Measurements from ENCODE around the gene ACSL6.

The ACSL6 gene

GRCh38 chr5:131974956-131975726 is 36.3 kb downstream of the ACSL6 start:
- no peak for DNase-seq

DNA sequence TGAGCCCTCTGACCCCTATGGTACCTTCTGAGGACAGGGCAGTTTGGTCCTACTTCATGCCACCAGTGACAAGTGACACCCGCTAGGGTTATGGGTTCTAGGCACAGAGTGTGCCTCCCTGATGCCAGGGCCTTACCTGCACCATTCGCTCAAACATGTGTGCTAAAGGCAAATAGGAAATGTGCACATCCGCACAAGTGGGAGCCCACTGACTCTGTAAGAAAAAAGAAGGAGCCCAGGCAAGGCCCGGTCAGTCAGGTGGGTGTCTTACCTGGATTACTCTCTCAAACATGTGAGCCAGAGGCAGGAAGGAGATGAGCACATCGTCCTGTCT is 36.9 kb downstream of the ACSL6 start:
- DNase-seq = no peak

- no peak for DNase-seq
Measured at GRCh38 chr5:131974016-131974415, 37.4 kb downstream of the ACSL6 start.

GRCh38 chr5:131973089-131973712 is 38.3 kb downstream of the ACSL6 start:
- no peak for DNase-seq

DNA sequence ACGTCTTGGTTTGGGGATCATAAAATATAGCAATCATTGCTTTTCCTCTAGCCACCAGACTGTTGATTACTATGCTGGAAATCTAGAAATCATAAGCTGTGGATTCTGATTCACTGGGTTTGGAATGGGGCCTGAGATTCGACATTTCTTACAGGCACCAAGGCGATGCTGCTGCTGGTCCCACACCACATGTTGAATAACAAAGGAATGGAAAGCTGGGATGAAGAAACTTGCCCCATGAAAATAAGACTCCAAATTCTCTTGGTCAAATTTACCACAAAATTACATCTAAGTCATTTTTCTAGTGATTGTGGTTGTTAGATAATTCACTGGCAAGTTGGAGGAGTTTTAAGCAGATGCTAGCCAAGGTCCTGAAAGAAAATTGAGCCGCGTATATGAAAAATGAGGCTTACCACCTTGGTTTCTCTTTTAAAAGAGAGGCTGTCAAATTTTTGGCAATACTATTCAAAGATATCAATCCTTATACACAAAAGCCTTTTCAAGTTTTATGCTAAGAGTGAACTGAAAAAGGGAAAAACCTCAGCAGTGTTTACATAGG is 43.0 kb downstream of the ACSL6 start:
- DNase-seq = no peak

- no peak for DNase-seq
Measured at GRCh38 chr5:131966551-131966950, 44.9 kb downstream of the ACSL6 start.

- DNase-seq = no peak
Measured at GRCh38 chr5:131965826-131966415, 45.5 kb downstream of the ACSL6 start.

- no peak for DNase-seq
Measured at GRCh38 chr5:131959906-131960305, 51.6 kb downstream of the ACSL6 start.

GRCh38 chr5:131959136-131959535 is 52.3 kb downstream of the ACSL6 start:
- DNase-seq = no peak

DNA sequence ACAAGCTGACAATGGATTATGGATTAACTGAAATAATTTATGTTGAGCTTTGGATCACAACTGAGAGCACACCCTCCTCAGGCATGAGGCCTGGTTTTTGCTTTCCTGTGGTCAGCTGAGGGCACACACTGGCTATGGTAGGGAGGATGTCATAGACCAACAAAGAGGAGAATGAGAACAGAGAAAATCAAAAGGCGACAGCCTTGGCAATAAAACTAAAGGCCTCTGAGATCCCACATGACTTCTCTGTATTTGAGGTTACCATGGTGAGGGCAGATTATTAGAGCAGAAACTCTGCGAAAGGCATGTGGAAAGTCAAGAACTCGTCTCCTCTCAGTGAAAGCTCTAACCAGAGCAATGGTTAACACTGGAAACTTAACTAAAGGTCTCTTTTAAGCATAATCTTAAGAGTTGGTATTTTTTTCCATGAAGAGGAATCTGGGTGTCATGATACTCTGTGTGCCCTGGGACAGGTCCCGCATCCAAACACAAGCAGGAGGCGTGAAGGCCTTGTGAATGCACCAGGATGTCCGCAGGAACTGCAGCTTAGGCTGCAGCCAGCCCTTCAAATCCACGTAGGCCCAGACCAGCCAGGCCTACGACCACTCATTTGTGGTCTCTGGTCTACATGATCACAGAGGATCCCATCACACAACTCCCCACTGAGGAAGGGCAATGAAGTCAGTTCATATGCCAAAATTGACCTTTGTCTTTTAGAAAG is 53.6 kb downstream of the ACSL6 start:
- DNase-seq = no peak

DNA sequence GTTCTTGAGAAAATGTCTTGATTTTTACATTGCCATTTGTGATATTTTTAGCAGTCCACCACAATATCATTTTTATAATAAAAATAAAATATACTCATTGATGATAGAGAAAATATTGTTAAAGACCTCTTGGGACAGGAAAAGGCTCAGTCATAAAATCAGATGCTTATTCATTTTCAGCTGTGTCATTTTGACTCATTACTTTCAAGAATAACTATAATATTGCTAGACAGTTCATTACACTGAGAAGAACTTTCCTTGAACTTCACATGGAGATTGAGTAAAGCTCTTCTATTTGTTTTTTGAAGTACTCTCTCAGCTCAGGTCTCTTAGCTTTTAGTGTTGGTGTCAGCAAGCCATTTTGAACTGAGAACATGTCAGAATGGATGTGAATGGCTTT is 57.5 kb downstream of the ACSL6 start:
- DNase-seq = no peak

DNA sequence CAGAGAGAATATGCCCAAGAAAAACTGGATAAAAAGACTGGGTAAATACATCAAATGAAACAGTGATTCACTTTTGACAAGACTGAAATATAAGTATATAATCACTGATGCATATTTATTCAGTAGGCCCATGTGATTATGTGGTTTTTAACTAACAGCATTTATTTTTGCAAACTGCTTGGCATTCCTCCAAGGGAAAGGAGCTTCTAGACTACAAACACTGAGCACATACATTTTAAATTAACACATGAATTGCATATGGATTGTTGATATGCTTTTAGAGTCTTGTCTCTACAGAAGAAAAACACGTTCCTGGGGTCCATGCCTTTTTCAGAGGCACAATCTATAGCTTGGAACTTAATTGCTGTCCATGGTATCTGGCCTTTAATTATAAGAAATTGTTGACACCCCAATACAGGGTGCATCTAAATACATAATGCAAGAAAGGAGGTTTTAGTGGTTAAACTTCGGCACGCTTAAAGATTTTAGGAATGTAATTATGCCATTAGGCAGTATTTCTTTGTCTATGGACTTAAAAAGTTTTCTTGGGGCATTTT is 59.1 kb downstream of the ACSL6 start:
- no peak for DNase-seq

DNA sequence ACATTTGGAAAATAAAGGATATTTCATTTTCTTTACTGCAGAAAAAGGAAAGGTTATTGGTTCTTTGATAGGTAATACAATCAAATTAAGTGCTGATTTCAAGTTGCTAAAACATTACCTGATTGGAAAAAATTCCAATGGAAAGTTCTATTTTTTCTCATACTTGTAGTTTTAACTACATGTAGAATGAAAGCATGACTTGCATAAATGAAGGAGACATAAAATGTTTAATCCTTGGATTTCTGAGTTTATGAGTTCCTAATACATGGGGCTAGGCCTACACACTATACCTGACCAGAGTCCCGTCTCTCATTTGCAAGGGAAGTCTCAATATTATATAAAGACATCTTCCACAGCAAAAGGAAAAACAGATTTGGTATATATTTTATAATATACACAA is 60.8 kb downstream of the ACSL6 start:
- DNase-seq = no peak

- no peak for DNase-seq
Measured at GRCh38 chr5:131947445-131947844, 64.0 kb downstream of the ACSL6 start.

- no peak for DNase-seq
Measured at GRCh38 chr5:131945551-131946168, 65.8 kb downstream of the ACSL6 start, which contains the start of gene MEIKIN. Gene MEIKIN, minus strand, starts transcription at chr5:131945663. Its CDS starts 158 bp downstream, at chr5:131945505.

- DNase-seq = peak; percentile 47 to 60
Measured at GRCh38 chr5:131944702-131945550, 66.5 kb downstream of the ACSL6 start.

DNA sequence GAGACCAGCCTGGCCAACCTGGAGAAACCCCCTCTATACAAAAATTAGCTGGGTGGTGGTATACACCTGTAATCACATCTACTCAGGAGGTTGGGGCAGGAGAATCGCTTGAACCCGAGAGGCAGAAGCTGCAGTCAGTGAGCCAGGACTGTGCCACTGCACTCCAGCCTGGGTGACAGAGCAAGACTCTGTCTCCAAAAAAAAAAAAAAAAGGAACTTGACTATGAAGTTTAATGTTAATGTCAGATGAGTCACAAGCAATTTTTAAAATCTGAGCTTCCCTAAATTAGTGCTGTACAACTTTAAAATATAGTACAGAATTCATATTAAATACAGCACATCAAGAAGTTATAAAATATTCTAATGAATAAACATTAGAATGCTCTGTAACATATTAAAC is 67.5 kb downstream of the ACSL6 start:
- peak; percentile 63 to 73 for DNase-seq

- peak; percentile 47 to 74 for DNase-seq
Measured at GRCh38 chr5:131942016-131942415, 69.4 kb downstream of the ACSL6 start.

- no peak for DNase-seq
Measured at GRCh38 chr5:131939690-131940345, 71.6 kb downstream of the ACSL6 start.

DNA sequence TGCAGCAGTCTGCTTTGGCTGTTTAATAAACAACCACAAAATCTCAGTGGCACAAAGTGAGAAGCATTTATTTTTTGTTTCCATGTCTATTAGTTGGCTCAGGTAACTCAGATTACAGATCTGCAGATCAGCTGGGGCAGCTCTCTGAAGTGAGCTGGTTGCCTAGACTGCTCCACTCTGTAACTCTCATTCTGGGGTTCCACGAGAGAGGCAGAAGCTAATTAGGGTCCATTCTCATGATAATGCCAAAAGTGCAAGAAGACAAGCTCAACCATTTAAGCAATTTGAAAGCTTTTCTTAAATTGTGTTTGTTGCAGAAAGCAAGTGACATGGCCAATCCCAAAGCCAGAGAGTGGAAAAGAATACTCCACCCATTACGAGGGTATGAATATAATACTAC is 79.2 kb downstream of the ACSL6 start:
- DNase-seq = no peak

DNA sequence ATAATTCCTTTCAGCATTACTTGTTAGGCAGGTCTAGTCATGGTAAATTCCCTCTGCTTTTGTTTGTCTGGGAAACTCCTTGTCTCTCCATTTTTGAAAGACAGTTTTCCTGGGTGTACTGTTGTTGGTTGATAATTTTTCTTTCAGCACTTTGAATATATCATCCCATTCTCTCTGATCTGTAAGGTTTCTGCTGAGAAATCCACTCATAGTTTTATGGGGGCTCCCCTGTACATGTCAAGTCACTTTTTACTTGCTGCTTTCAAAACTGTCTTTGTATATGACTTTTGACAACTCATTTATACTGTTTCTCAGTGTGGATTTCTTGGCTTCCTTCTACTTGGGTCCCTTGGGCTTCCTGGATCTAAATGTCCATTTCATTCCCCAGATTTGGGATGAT is 82.5 kb downstream of the ACSL6 start:
- DNase-seq = no peak

All from inflammatory macrophage treated with lipopolysaccharide for 1 hour (primary cell).